Fibroblast of skin of abdomen (primary cell): ENCODE data around the gene NUDT3.
A peak's percentile ranks its signal among the peaks of the same experiment; 100 is the strongest.
"Not testable (repeated sequence)": the region's sequence is repeated elsewhere in the genome, so short reads cannot be mapped to it uniquely, and the experiment has no call there.

Experiments
- DNase-seq: peaks from one replicate; pipeline ENCODE4 v3.0.0-alpha.2; 2013

Gene NUDT3

GRCh38 chr6:34369385-34369784, 23.1 kb downstream of the NUDT3 start:
- no peak for DNase-seq

GRCh38 chr6:34366639-34366921, 25.9 kb downstream of the NUDT3 start:
- DNase-seq, result no peak

- peak; percentile 63 for DNase-seq
These were observed 26.5 kb downstream of the NUDT3 start for GRCh38 chr6:34365781-34366638.

- not testable (repeated sequence) for DNase-seq
These were observed 28.8 kb downstream of the NUDT3 start for GRCh38 chr6:34363681-34364075.

GRCh38 chr6:34362909-34363680, 29.4 kb downstream of the NUDT3 start:
- DNase-seq, result no peak

- DNase-seq, result no peak
These were observed 30.3 kb downstream of the NUDT3 start for GRCh38 chr6:34362176-34362575.

- DNase-seq, result peak; percentile 67
These were observed 31.9 kb downstream of the NUDT3 start for GRCh38 chr6:34360556-34360955.

GRCh38 chr6:34359418-34360158, 32.9 kb downstream of the NUDT3 start:
- peak; percentile 21 for DNase-seq

- DNase-seq, result peak; percentile 58
These were observed 34.0 kb downstream of the NUDT3 start for GRCh38 chr6:34358389-34358905.

- DNase-seq, result no peak
These were observed 34.5 kb downstream of the NUDT3 start for GRCh38 chr6:34357937-34358336.

GRCh38 chr6:34355889-34356288, 36.6 kb downstream of the NUDT3 start:
- no peak for DNase-seq

- not testable (repeated sequence) for DNase-seq
These were observed 38.2 kb downstream of the NUDT3 start for GRCh38 chr6:34354230-34354629.

- DNase-seq, result not testable (repeated sequence)
These were observed 38.9 kb downstream of the NUDT3 start for GRCh38 chr6:34353530-34353929.

- DNase-seq, result peak; percentile 42
These were observed 40.0 kb downstream of the NUDT3 start for GRCh38 chr6:34352305-34352937.

GRCh38 chr6:34350934-34351217, 41.6 kb downstream of the NUDT3 start:
- no peak for DNase-seq

GRCh38 chr6:34350137-34350933, 42.1 kb downstream of the NUDT3 start:
- peak; percentile 39 for DNase-seq

- DNase-seq, result no peak
These were observed 43.3 kb downstream of the NUDT3 start for GRCh38 chr6:34349211-34349610.

GRCh38 chr6:34347303-34347702, 45.2 kb downstream of the NUDT3 start:
- no peak for DNase-seq

- DNase-seq, result no peak
These were observed 46.0 kb downstream of the NUDT3 start for GRCh38 chr6:34346175-34347119.

GRCh38 chr6:34343806-34344205, 48.7 kb downstream of the NUDT3 start:
- no peak for DNase-seq

- DNase-seq, result no peak
These were observed 50.2 kb downstream of the NUDT3 start for GRCh38 chr6:34342247-34342646.
